Lower lobe of right lung (tissue), 2 donors: ENCODE measurements around the gene DCAF6. TPM values are rescaled to one million over a fixed set of nuclear protein-coding genes. Genes with fewer than 3 reads are reported as not detected.

ENCODE experiments used
- ATAC-seq, 2 donors: fragments of 200-7000 bp; cut with Tn5 transposase; one replicate each; pipeline ENCODE4 v1.9.1; 2020 to 2022; ENCODE audit warnings: mild to moderate bottlenecking in 2 of 2, moderate library complexity in 2 of 2
- DNase-seq: peaks from one replicate; pipeline ENCODE4 v3.0.0-alpha.2; 2020
- H3K27ac ChIP-seq: fragments of 200-600 bp; one replicate; pipeline ENCODE4 v1.8.0; 2022
- H3K27me3 ChIP-seq: fragments of 200-600 bp; one replicate; pipeline ENCODE4 v1.8.0; 2022; ENCODE audit warnings: low read depth
- H3K36me3 ChIP-seq: fragments of 200-600 bp; one replicate; pipeline ENCODE4 v1.8.0; 2022; ENCODE audit warnings: mild to moderate bottlenecking
- H3K4me1 ChIP-seq: fragments of 200-600 bp; one replicate; pipeline ENCODE4 v1.8.0; 2022
- H3K4me3 ChIP-seq: fragments of 200-600 bp; one replicate; pipeline ENCODE4 v1.8.0; 2022; ENCODE audit warnings: mild to moderate bottlenecking
- H3K9me3 ChIP-seq: fragments of 200-600 bp; one replicate; pipeline ENCODE4 v1.8.0; 2022
- intact Hi-C: fragments of 100-400 bp; cut with DNase I; formaldehyde crosslinking; loops from one replicate; pipeline ENCODE4 v1.11.0; 2022
- total RNA-seq: library from RNA; stranded (reverse); fragmentation: NEBNext Ultra II Directional; extraction: Animal tissue kit (Norgen Biotek cat#: 25700); gene quantifications from one replicate; pipeline ENCODE4 v1.2.1, GENCODE V29; 2021
- TF ChIP-seq, protein P1 (sequence below): fragments of 200-600 bp; IDR thresholded peaks from one replicate; pipeline ENCODE4 v1.8.0; 2022; ENCODE audit warnings: antibody characterized with exemption, mild to moderate bottlenecking
- donor health status: DM: no; HTN: yes; CAD: no; lungs with severe emphysema.

The DCAF6 gene
- total RNA-seq, 1 donor from 2014 or later, result 50.6 TPM

DNA sequence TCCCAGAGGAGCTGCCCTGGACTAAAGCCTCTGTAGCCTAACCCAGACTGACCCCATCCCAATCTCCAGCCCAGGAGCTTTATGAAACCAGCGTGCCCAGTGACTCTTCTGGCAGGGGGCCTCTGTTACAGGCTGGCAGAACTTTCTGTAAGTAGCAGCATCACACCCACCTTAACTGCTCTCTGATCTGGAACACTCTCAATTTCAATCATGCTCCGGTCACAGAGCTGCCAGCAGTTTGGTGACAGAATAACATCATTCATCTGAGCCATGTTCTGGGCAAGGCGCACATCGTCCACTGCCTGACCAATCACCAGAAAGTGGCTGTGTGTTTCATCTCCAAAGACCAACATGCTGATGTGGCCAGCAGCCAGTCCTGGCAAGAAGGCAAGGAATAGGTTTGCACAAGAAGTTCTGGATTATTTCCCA is 37.2 kb upstream of the DCAF6 start:
- Histone ChIP-seq H3K4me3 (no peak overlapping the region), H3K27ac (no peak overlapping the region), H3K4me1 (no peaks in the 10 kb centered on the region), H3K9me3 (no peaks in the 10 kb centered on the region), H3K27me3 (no peaks in the 10 kb centered on the region), H3K36me3 (no peaks in the 10 kb centered on the region)
- no peak for ATAC-seq
- DNase-seq, result no peak
- intact Hi-C loops, result no loop called here
- TF ChIP-seq, protein P1, sequence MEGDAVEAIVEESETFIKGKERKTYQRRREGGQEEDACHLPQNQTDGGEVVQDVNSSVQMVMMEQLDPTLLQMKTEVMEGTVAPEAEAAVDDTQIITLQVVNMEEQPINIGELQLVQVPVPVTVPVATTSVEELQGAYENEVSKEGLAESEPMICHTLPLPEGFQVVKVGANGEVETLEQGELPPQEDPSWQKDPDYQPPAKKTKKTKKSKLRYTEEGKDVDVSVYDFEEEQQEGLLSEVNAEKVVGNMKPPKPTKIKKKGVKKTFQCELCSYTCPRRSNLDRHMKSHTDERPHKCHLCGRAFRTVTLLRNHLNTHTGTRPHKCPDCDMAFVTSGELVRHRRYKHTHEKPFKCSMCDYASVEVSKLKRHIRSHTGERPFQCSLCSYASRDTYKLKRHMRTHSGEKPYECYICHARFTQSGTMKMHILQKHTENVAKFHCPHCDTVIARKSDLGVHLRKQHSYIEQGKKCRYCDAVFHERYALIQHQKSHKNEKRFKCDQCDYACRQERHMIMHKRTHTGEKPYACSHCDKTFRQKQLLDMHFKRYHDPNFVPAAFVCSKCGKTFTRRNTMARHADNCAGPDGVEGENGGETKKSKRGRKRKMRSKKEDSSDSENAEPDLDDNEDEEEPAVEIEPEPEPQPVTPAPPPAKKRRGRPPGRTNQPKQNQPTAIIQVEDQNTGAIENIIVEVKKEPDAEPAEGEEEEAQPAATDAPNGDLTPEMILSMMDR, result no peak

DNA sequence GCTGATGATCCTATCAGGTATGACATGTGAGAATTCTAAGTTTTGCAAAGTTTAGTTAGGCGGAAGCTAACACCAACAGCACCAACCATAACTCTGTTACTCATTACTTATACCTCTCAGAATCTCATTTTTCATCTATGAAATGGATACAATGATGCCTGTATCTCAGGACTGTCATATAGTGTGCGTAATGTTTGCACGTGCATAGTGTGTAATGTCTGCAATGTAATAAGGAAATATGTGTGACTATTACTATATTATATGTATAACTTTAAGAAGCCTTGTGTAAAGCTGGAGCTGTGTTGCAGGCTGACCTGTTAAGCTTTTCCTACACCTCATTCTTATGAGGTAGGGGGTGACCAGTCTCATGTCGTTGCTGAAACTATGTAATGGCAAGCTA is 35.6 kb upstream of the DCAF6 start:
- TF ChIP-seq, protein P1, result no peak
- intact Hi-C loops, result no loop called here

DNA sequence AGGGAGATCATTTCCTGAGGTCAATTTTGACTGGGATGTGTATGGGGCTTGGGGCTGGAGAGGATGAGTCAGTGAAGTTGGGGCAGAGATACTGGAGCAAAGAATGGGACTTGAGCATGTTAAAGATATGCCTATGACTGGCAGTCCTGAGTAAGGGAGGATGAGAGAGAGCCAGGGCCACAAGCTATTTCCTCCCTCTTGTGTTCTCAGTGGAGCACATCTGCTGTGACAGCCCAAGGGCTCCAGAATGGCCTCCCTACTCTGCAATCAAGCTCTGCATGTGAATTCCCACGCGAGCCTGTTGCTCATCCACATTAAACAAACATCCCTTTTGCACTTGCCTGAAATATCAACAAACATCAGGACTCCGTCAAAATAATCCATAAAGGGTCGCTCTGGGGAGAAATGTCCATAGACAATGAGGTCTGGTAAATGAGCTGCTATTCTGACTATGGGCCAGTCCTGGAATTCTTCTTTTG is 31.8 kb upstream of the DCAF6 start:
- Histone ChIP-seq H3K27ac (no peak overlapping the region), H3K36me3 (no peaks in the 10 kb centered on the region), H3K4me3 (no peak overlapping the region), H3K27me3 (no peaks in the 10 kb centered on the region), H3K9me3 (peaks cover 6% of the 10 kb centered on the region), H3K4me1 (no peaks in the 10 kb centered on the region)
- TF ChIP-seq, protein P1, result no peak
- ATAC-seq (peak; percentile 30 to 31), DNase-seq (no peak)
- intact Hi-C loops, result no loop called here

More for the DNA sequence above, 35.6 kb upstream of the DCAF6 start:
- Histone ChIP-seq H3K27ac (no peak overlapping the region), H3K36me3 (no peaks in the 10 kb centered on the region), H3K4me1 (no peaks in the 10 kb centered on the region), H3K9me3 (no peaks in the 10 kb centered on the region), H3K27me3 (no peaks in the 10 kb centered on the region), H3K4me3 (no peak overlapping the region)
- no peak for ATAC-seq
- DNase-seq, result no peak

DNA sequence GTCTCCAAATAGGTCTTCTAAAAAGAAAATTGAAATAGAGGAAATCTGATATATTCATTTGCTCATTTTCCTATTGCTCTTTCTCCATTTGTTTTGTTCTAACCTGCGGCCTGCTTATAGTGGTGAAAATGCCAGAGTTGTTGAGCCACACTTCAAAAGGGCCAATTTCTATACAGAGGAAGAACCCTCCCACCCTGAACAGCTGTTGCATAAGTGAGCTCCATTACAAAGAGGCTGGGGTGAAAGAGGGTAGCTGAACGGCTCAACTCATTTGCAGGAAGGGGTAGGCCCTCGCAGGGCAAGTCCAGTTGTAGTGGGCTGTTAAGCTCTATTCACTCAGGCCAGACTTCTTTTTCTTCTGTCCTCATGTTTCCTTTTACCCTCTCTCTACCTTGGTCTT is 31.3 kb upstream of the DCAF6 start:
- Histone ChIP-seq H3K27me3 (no peaks in the 10 kb centered on the region), H3K27ac (no peak overlapping the region), H3K9me3 (peaks cover 9% of the 10 kb centered on the region), H3K36me3 (no peaks in the 10 kb centered on the region), H3K4me1 (no peaks in the 10 kb centered on the region), H3K4me3 (no peak overlapping the region)
- intact Hi-C loops, result no loop called here
- no peak for DNase-seq
- peak; percentile 71 to 72 for ATAC-seq
- TF ChIP-seq, protein P1, result no peak

DNA sequence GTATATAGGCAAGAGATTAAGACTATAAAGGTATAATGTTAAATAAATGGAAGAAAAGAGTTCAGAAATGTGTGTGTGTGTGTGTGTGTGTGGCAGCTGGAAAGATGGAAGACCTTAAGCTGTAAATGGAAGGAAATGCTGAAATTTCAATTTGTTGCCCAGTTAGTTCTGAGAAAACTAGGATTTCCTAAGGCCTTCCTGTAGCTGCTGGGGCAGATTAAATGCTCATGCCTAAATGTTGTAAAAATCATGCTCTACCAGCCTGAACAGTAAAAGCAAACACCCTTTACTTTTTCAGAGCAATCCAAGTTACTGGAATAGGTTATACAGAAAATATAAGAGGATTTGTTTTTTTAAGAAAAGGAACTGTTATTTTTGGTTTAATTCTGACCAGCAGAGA is 30.8 kb upstream of the DCAF6 start:
- Histone ChIP-seq H3K9me3 (peaks cover 9% of the 10 kb centered on the region), H3K4me3 (no peak overlapping the region), H3K36me3 (no peaks in the 10 kb centered on the region), H3K4me1 (no peaks in the 10 kb centered on the region), H3K27me3 (no peaks in the 10 kb centered on the region), H3K27ac (no peak overlapping the region)
- intact Hi-C loops, result no loop called here
- ATAC-seq, result no peak
- no peak for DNase-seq
- TF ChIP-seq, protein P1, result no peak
